HG02610 (cell line): ENCODE data around the gene KRTAP3-1.
"Not testable (repeated sequence)": the region's sequence is repeated elsewhere in the genome, so short reads cannot be mapped to it uniquely, and the experiment has no call there.

Source experiments
- ATAC-seq: cut with Tn5 transposase; IDR thresholded peaks from one replicate; pipeline ENCODE4 v1.9.1; 2021; ENCODE audit warnings: mild to moderate bottlenecking, moderate library complexity; ENCODE audit not compliant: unreplicated experiment

The KRTAP3-1 gene

DNA sequence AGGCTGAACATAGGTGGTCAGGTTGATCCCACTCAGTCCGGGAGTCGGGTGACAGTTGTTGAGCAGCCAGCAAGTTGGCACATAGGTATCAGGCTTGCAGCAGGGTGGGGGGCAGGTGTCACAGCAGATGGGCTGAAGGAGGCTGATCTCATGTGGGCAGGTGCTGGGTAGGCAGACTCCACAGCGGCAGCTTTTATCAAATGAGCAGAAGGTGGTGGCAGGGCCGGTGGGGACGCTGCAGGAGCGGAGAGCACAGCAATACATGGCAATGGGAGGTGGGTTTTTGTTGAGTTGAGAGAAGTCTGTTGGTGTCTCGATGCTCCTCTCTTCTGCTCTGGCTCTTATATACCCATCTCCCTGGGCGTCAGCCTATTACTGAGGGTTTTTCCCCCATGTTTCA lies at the start of gene KRTAP3-1:
TSS of gene KRTAP3-1 (minus strand) at position 318 of the 400 bp plus-strand sequence. CDS start at position 264, 54 bp downstream.
- ATAC-seq = no peak

DNA sequence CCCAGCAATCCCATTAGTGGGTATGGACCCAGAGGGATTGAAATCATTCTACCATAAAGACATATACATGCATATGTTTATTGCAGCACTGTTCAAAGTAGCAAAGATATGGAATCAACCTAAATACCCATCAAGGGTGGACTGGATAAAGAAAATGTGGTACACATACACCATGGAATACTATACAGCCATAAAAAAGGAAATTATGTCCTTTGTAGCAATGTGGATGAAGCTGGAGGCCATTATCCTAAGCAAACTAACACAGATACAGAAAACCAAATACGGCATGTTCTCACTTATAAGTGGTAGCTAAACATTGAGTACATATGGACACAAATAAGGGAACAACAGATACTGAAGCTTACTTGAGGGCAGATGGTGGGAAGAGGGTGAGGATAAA lies 48.6 kb upstream of the KRTAP3-1 start:
- no peak for ATAC-seq

DNA sequence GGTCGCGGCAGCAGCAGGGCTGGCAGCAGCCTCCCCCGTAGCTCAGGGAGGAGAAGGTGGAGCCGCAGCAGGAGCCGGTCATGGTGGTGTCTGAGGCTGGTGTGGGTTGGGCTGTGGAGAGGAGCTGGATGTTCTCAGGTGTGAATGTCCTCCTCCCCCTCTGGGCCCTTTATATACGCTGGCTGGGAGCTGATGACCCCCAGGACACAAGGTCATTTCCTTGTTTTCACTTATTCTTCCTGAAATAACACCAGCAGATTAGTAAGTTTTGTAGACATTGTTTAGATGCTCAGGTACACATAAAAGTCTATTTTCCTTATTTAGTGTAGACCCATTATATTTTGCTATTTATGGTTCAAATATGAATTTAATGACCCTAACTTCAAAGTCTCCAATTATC lies 46.2 kb upstream of the KRTAP3-1 start, which contains the start of gene KRTAP2-2:
TSS of gene KRTAP2-2 (minus strand) at position 101 of the 400 bp plus-strand sequence. CDS start at position 82, 19 bp downstream.
- ATAC-seq = not testable (repeated sequence)

DNA sequence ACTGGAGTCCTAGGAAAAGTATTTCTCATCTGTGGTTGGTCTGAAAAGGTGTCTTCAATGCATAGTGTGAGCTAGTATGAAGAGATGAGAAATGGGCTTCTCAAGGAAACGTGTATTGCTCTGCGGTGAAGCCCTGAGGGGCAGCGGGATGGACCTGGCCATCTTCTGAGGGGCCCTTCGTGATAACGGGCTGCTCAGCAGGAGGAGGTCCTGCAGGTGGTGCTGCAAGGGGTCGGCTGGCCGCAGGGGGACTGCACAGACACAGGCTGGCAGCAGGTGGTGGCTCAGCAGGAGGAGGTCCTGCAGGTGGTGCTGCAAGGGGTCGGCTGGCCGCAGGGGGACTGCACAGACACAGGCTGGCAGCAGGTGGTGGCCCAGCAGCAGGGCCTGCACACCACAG lies 45.6 kb upstream of the KRTAP3-1 start:
- not testable (repeated sequence) for ATAC-seq

DNA sequence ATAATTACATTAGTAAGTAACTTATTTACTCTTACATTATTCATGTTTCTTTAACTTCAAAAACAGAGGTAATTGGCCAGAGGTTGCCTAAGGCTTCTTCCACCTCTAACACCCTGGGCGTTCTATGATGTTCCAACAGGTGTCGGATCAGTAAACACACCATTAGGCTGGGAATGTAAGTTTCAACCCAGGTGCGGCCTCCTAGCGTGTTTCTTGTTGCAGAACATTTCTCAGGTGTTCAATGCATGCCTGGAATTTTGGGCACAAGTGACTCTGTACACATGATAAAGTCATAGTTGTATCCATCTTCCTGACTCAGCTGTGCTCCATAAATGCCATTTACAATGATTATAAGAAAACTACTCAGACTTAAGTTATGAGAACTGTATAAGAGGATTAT lies 45.1 kb upstream of the KRTAP3-1 start:
- no peak for ATAC-seq

DNA sequence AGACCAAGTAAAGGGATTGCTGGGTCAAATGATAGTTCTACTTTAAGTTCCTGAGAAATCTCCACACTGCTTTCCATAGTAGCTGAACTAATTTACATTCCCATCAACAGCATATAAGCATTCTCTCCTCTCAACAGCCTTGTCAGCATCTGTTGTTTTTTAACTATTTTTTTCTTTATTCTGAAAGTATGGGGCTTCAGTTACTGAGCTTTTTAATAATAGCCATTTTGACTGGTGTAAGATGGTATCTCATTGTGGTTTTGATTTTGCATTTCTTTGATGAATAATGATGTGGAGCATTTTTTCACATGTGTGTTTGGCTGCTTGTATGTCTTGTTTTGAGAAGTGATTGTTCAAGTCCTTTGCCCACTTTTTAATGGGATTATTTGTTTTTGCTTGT lies 43.6 kb upstream of the KRTAP3-1 start:
- no peak for ATAC-seq

DNA sequence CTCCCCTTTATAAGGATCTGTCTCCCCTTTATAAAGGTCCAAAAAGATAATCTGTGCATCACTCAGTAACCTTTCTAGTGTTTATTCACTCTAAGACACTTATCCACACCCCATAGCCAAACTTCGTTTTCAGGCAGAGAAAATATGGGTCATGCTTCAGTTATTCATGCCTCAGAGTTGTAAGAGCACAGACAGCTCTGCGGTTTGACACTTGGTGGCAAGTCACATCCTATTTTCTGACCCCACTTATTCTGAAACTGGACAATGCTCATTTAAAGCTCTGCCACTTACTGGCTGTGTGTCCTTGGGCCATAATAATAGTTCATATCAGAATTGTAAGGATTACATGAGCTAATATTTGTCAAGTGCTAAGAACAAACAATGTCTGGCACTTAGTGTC lies 40.2 kb upstream of the KRTAP3-1 start:
- no peak for ATAC-seq

DNA sequence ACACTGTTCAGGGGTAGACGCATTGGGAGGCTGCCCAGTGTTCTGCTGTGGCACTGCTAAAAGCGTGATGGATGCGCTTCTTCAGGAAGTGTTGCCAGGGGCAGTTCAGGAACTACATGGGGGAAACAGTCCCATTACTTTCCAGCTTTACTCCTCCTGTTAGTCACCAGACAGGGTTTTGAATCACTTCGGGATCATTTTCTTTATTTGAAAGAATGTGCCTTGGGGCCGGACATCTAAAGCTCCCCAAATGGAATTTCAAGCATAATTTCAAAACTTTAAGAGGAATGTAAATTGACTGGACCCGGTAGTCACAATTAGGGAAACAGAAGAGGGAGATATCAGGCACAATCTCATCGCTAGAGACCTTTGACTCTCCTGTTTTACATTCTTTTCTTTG lies 39.5 kb upstream of the KRTAP3-1 start:
- no peak for ATAC-seq

DNA sequence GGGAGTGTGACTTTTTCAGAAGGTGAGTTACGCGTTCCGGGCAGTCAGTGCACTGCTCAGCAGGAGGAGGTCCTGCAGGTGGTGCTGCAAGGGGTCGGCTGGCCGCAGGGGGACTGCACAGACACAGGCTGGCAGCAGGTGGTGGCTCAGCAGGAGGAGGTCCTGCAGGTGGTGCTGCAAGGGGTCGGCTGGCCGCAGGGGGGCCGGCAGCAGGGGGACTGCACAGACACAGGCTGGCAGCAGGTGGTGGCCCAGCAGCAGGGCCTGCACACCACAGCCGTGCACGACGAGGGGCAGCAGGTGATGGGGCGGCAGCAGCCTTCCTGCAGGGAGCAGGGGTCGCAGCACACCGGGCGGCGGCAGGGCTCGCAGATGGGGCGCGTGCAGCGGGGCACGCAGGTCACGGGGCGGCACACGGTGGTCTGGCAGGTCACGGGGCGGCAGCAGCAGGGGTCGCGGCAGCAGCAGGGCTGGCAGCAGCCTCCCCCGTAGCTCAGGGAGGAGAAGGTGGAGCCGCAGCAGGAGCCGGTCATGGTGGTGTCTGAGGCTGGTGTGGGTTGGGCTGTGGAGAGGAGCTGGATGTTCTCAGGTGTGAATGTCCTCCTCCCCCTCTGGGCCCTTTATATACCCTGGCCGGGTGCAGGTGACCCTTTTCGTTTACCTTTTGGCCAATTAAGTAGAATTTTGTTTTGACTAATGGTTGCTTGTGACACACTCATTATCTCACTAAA lies 38.0 kb upstream of the KRTAP3-1 start, which contains the start of gene KRTAP2-1:
TSS of gene KRTAP2-1 (minus strand) at position 582 of the 731 bp plus-strand sequence. CDS start at position 533, 49 bp downstream.
- ATAC-seq = not testable (repeated sequence)

DNA sequence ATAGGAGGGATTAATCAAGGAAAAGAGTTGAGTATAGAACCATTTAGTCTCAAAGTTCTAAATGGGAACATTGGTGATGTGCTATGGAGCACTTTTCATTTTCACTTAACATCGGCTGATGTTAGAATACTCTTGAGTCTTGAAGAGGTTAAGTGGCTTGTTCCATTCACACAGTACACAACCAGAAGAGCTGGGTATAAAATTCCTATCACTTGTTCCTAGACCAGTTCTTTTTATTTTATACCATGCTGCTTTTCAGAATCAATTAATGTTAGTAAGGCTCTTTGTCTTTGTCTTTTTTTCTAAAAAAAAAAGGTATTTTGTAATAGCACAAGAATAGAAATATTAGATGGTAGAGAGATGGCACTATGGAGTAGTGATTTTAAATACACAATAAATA lies 34.0 kb upstream of the KRTAP3-1 start:
- no peak for ATAC-seq

DNA sequence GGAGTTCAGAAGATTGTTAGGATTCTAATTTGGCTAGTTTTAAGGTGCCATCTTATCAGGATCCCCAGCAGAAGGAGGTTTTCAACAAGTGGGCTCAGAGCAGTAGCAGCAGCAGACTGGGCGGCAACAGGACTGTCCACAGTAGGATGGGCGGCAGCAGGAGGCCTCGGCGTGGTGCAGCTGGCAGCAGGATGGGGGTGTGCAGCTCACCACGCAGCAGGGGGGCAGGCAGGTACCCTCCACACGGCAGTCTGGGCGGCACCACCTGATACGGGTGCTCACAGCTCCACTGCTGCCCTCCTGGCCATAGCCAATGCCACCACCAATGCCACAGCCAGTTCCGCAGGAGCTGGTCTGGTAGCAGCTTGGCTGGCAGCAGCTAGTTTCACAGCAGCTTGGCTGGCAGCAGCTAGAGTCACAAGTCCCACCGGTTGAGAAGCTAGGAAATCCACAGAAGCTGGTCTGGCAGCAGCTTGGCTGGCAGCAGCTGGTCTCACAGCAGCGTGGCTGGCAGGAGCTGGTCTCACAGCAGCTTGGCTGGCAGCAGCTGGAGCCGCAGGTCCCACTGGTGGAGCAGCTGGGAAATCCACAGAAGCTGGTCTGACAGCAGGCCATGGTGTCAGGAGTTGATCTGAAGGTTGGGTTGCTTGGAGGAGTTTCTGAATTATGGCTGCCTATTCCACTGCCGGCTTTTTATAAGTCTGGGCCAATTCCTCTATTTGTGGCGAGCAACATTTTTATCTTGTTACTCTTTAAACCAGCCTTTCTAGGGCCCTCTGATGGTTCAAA lies 32.0 kb upstream of the KRTAP3-1 start, which contains the start of gene KRTAP1-1:
TSS of gene KRTAP1-1 (minus strand) at position 668 of the 789 bp plus-strand sequence. CDS start at position 615, 53 bp downstream.
- ATAC-seq = not testable (repeated sequence)

DNA sequence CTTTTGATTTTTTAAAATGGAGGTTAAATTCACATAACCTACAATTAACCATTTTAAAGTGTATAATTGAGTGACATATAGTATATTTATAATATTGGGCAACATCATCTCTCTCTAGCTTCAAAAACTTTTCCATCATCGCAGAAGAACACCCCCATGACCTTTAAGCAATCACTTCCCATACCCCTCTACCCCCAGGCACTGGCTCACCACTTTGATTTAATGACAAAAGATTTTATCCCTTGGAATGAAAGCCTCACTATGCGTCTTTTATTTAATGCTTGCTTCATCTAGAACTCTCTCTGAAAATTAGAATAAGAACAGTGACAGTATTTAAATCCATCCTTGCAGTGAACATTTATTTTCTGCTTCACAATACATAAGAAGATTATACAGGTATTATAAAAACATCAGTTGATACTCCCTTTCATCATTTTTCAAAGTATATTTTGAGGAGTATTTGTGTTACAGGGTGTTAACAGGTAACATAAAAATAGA lies 29.0 kb upstream of the KRTAP3-1 start:
- ATAC-seq = no peak

DNA sequence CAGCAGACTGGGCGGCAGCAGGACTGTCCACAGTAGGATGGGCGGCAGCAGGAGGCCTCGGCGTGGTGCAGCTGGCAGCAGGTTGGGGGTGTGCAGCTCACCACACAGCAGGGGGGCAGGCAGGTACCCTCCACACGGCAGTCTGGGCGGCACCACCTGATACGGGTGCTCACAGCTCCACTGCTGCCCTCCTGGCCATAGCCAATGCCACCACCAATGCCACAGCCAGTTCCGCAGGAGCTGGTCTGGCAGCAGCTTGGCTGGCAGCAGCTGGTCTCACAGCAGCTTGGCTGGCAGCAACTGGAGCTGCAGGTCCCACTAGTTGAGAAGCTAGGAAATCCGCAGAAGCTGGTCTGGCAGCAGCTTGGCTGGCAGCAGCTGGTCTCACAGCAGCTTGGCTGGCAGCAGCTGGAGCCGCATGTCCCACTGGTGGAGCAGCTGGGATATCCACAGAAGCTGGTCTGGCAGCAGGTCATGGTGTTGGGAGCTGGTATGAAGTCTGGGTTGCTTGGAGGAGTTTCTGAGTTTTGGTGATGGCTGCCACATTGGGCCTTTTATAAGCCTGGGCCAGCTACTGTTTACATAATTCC lies 25.5 kb upstream of the KRTAP3-1 start, which contains the start of gene KRTAP1-3:
TSS of gene KRTAP1-3 (minus strand) at position 529 of the 590 bp plus-strand sequence. CDS start at position 476, 53 bp downstream.
- not testable (repeated sequence) for ATAC-seq

DNA sequence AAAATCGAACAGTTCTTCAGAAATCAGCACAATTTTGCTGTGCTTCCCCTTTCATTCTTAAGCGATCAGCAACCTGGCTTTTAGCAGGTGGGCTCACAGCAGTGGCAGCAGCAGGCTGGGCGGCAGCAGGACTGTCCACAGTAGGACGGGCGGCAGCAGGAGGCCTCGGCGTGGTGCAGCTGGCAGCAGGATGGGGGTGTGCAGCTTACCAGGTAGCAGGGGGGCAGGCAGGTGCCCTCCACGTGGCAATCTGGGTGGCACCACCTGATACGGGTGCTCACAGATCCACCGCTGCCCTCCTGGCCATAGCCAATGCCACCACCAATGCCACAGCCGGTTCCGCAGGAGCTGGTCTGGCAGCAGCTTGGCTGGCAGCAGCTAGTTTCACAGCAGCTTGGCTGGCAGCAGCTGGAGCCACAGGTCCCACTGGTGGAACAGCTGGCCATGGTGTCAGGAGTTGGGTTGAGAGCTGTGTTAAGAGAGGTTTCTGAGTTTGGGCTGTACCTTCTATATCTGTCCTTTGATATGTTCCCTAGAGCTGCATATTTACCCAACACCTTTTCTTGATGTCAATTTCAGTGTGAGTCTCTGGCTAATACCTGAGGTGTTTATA lies 20.8 kb upstream of the KRTAP3-1 start, which contains the start of gene KRTAP1-4:
TSS of gene KRTAP1-4 (minus strand) at position 563 of the 613 bp plus-strand sequence. CDS start at position 446, 117 bp downstream.
- no peak for ATAC-seq

DNA sequence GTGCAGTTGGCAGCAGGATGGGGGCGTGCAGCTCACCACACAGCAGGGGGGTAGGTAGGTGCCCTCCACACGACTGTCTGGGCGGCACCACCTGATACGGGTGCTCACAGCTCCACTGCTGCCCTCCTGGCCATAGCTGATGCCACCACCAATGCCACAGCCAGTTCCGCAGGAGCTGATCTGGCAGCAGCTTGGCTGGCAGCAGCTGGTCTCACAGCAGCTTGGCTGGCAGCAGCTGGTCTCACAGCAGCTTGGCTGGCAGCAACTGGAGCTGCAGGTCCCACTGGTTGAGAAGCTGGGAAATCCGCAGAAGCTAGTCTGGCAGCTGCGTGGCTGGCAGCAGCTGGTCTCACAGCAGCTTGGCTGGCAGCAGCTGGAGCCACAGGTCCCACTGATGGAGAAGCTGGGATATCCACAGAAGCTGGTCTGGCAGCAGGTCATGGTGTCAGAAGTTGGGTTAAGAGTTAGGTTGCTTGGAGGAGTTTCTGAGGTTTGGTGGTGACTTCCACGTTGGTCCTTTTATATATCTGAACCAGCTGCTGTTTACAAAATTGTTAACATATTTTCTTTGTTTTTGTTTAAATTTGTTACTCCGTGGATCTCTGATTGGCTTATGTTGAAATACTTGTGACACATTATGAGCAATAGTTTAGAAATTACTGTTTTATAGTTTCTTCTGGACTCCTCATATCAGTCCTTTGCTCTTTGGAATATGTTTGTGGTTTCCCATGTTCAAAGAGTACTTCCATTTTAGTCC lies 18.0 kb upstream of the KRTAP3-1 start, which contains the start of gene KRTAP1-5:
TSS of gene KRTAP1-5 (minus strand) at position 494 of the 757 bp plus-strand sequence. CDS start at position 441, 53 bp downstream.
- ATAC-seq = no peak

DNA sequence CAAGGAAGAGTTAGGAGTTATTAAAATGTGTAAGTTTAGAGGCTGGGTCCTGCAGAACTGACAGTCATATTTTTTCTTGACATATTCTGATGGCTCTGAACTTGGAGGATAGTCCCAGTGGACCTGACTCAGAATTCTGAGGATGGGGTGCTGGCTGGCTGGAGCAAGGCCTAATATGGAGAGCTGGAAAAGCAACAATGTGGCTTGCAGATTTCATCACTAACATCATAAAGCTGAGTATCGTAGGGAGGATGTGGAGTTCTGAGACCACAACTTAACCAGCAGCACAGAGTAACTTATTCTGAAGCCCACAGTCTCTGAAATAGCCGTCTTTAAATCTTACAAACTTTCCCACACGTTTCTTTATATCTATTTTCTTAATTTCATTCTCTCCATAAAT lies 15.8 kb upstream of the KRTAP3-1 start:
- no peak for ATAC-seq

DNA sequence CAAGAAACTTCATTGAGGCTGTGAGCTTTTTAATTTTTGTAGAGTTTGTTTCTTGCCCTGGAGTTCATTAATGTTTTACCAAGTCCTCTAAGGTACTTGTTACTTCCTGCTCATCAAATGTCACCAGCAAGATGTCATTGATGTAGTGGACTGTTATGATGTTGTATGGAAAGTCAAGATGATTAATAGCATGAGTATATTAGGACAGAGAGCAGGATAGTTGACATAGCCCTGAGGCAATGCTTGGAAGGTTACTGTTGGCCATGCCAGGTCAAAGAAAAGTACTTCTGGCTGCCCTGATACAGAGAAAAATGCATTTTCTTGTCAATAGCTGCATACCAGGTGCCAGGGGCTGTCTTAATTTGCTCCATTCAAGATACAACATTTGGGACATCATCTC lies 11.4 kb upstream of the KRTAP3-1 start:
- no peak for ATAC-seq

DNA sequence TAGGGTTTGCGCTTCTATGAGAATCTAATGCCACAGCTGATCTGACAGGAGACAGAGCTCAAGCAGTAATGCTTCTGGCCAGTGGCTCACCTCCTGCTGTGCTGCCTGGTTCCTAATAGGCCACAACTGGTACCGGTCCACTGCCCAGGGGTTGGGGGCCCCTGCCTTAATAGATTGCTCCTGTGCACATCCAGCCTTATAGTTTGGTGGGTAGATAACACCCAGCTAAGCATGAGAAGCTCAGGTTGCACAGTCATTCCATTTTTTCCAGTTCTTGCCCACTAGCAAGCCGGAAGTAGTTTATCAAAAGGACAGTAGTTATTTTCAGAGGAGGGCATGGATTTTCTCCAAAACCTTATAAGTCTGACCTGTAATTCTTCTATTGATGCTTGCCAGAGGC lies 10.5 kb upstream of the KRTAP3-1 start:
- ATAC-seq = no peak

DNA sequence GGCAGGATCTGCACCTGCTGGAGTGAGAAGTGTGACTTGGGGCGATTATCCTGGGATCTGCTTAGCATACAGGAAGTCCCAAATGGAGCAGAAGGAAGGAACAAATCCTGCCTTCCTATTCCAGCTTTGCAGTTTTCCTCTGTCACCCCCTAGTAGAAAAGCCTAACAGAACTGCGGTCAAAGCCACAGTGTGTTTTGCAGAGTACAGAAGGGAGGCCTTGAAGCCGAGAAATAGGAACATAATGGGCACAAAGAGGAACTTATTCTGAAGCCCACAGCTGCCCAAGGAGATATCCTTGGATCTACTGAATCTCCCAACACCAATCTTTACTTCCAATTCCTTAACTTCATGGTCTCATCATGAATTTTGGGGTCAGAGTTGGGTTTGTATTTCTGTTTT lies 9.6 kb upstream of the KRTAP3-1 start:
- no peak for ATAC-seq
